Urinary bladder (tissue), 4 donors: Measurements from ENCODE around the gene NAP1L4. TPM values are rescaled to one million over a fixed set of nuclear protein-coding genes. Genes with fewer than 3 reads are reported as not detected.

Source experiments
- DNase-seq: peaks from one replicate; pipeline ENCODE4 v3.0.0-alpha.2; 2015; ENCODE audit errors: extremely low spot score
- H3K27ac ChIP-seq: one replicate; pipeline ENCODE4 v1.5.1; 2013; ENCODE audit warnings: low read depth, mild to moderate bottlenecking, moderate library complexity
- H3K36me3 ChIP-seq: one replicate; pipeline ENCODE4 v1.6.1; 2013; ENCODE audit warnings: mild to moderate bottlenecking, moderate library complexity; ENCODE audit not compliant: insufficient read depth
- H3K4me1 ChIP-seq: one replicate; pipeline ENCODE4 v1.6.1; 2013; ENCODE audit warnings: mild to moderate bottlenecking, moderate library complexity; ENCODE audit not compliant: insufficient read depth
- H3K4me3 ChIP-seq: one replicate; pipeline ENCODE4 v1.5.1; 2013; ENCODE audit warnings: low read depth, low read length
- WGBS: extraction: QIAGEN DNeasy Blood & Tissue Kit; methylation state at CpG from one replicate; pipeline ENCODE4 v1.1.7; 2013; 5-methylcytosine and 5-hydroxymethylcytosine counted together
- polyA plus RNA-seq: library from polyadenylated mRNA; stranded (reverse); fragments of 200-250 nt; gene quantifications from one replicate; pipeline ENCODE4 v1.2.3, GENCODE V29; 2013
- total RNA-seq: library from RNA; depleted of rRNA; stranded (reverse); fragments of >200 nt; gene quantifications from one replicate; pipeline ENCODE4 v1.2.3, GENCODE V29; 2014
- donor health status: healthy with polysubstance abuse.
- donor health status: healthy.

NAP1L4 gene
- total and polyA plus RNA-seq, 2 donors = 86.9 to 154 TPM

DNA sequence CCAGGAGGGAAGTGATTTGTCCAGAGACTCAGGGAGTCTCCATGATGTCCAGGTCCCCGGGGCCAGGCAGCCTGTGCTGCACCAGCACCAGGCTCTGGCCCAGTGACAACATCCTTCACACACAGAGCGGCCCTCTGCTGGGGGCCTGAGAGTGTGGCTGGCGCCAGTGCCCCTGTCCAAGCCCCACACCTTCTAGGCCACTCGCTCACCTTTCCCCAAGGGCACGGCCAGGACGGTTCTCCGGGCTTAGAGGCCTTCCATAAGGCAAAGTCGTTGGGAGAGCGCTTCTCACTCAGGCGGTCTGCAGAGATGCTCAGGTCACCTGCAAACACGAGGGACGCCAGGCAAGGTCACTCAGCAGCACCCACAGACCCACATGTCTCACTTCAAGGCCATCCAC is 27.9 kb upstream of the NAP1L4 start:
- H3K36me3 ChIP-seq = peaks cover 5% of the 10 kb centered on the region
- no peak overlapping the region for H3K4me3 ChIP-seq
- 96% methylated on average over 12 of the region's 12 CpGs for WGBS

DNA sequence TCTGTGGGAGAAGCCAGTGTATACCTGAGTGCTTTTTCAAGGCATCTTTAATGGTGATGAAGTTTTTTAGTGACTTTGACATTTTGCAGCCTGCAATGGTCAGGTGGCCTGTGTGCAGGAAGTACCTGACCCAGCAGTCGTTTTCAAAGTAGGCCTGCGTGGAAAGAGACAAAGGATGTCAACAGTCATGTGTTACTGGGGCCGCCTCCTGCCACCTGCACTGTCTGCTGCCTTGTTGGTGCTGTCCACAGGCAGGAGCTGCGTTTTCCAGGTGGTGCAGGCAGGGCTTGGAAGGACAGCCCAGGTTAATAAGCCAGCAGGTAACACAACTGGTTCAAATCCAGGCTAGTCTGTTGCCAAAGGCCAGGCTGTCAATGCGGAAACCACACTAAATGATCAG is 26.5 kb upstream of the NAP1L4 start:
- no peak for DNase-seq
- Histone ChIP-seq H3K36me3 (peaks cover 5% of the 10 kb centered on the region), H3K27ac (no peak overlapping the region), H3K4me1 (no peaks in the 10 kb centered on the region), H3K4me3 (no peak overlapping the region)
- 89% methylated on average over 5 of the region's 5 CpGs for WGBS

More for the DNA sequence above, 27.9 kb upstream of the NAP1L4 start:
- no peak overlapping the region for H3K27ac ChIP-seq
- H3K4me1 ChIP-seq = no peaks in the 10 kb centered on the region
- no peak for DNase-seq

DNA sequence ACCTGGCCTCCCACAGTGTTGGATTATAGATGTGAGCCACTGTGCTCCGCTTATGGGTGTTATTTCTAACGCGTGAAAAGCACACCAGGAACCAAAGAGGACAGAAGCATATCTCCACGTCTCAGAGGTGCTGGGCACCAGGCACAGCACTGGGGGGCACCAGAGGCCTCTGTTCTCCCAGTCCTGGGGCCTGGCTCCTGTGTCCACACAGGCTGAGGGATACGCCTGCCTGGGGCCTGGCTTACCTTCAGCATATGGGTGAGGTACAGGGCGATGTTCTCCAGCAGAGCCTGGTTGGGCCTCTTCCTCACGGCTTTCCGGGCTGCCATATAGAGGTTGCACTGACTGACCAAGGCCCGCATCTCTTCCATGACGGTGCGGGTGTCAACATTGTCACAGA is 24.7 kb upstream of the NAP1L4 start:
- H3K36me3 ChIP-seq = peaks cover 5% of the 10 kb centered on the region
- H3K4me1 ChIP-seq = no peaks in the 10 kb centered on the region
- H3K4me3 ChIP-seq = no peak overlapping the region
- no peak for DNase-seq
- H3K27ac ChIP-seq = no peak overlapping the region
- WGBS = 92% methylated on average over 11 of the region's 11 CpGs

DNA sequence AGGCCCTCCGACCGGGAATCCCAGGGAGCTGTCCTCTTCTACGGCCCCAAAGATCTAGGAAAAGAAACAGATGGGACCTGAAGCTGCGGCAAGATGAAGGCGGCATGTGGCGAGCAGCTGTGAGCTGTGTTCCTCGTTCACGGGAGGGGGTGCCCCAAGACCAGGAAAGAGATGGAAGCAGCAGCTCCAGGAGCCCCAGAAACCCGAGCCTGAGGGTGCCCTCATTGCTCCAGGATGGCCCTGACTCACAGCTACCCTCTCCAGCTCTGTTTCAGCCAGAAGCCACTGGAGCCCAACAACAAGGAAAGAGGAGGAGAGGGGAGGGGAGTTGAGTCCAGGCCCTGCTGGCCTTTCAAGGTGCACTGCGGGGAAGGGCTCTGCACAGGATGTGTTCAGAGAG is 23.7 kb upstream of the NAP1L4 start:
- Histone ChIP-seq H3K4me1 (no peaks in the 10 kb centered on the region), H3K27ac (no peak overlapping the region), H3K36me3 (peaks cover 5% of the 10 kb centered on the region), H3K4me3 (no peak overlapping the region)
- DNase-seq = no peak
- WGBS = 87% methylated on average over 10 of the region's 10 CpGs

DNA sequence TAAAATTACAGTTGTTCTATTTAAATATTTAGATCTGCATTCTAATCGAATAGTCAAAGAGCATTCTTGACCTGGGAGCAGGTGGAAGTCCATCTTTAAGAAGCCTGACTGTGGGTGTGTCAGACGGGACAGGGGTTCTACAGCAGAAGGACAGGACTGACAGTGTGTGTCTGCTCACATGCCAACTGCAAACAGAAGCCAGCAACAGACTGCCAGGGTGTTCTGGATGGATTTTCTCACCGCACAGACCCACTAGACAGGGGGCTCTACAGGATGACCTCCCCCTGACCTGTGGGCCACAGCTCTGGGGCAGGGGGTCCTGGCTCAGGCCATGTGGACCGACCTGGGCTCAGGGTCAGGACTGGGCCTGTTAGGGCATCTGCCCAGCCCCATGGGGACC is 22.8 kb upstream of the NAP1L4 start:
- no peak for DNase-seq
- WGBS = 73% methylated on average over 4 of the region's 4 CpGs
- no peak overlapping the region for H3K4me3 ChIP-seq
- H3K27ac ChIP-seq = no peak overlapping the region
- peaks cover 5% of the 10 kb centered on the region for H3K36me3 ChIP-seq
- H3K4me1 ChIP-seq = no peaks in the 10 kb centered on the region

DNA sequence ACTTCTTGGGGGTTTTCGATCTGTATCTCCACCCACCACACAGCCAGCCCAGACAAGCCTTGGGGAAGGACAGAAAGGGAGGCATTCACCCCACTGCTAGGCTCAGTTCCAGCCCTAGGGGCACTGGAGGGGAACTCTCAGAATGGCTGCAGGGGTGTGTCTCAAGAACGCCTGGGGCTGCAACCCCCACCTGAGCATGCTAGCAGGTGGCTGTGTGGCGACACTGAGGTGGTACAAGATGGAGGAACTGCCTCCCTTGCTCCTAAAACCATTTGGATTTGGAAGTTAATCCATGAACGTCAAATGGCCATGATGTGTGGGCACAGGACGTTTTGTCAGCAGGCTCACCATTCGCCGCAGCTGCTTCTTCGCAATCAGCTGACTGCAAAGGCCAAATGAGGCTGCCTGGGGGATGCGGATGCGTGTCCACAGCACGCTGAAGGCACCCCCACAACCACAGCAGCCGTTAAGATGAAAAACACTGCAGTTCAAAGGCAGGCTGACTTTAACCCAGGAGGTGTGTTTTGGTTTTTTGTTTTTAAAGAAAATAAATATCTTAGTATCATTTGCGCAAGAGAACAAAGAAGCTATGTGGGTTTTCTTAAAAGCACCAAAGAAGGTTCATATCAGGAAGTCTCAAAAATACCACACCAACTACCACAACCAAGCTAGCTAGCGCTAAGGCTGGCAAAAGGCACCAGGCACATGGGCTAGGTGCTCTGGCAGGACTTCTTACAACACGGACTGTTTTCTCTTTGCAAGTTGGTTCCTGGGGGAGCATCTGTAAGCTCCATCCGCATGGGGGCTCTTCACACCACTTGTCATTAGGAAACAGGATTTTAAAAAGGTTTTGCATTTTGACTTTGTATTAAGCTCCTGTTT is 22.2 kb upstream of the NAP1L4 start:
- Histone ChIP-seq H3K4me3 (no peak overlapping the region), H3K36me3 (peaks cover 5% of the 10 kb centered on the region), H3K4me1 (no peaks in the 10 kb centered on the region), H3K27ac (no peak overlapping the region)
- WGBS = 84% methylated on average over 16 of the region's 16 CpGs
- DNase-seq = no peak

DNA sequence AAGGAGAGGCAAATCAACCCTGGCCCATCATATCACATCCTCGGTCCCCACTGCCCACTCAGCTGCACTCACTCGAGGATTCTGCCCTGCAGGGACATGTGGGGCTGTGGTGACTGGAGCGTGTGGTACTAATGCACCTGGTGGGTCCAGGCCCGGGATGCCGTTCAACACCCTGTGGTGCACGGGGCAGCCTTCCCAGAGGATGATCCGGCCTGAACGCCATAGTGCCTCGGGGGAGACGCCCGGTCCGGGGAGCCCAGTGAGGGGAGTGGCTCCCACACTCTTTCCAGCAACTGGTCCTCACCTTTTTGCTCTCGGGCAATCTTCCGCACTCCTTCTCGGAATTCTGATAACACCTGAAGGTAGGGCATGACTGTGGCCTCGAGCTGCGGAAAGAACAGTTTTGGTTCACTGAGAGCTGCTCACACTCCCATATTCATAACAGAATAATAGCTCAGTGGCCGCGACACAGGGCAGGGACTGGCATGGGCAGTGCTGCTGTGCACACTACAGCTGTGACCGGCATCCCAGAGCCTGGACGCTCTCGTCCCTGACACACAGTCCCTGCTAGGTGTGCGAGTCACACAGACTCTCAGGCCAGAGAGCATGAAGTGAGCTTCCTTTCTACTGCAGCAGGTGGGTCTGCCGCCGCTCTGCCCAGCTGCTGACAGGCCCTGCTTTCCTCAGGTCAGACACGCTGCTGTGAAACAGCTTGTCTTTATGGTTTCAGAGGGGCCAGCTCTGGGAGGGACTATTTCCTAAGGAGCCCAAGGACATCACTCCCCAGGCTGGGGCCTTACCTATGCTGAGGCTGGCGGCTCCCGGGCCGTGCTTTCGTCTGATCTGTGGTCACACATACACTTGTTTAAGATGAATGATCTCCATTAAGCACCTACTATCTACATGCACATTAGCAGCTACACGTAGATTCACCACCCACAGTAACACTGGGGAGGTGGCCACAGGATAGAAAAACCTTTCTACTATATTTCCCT is 20.1 kb upstream of the NAP1L4 start:
- no peak for DNase-seq
- Histone ChIP-seq H3K4me1 (no peaks in the 10 kb centered on the region), H3K36me3 (peaks cover 4% of the 10 kb centered on the region), H3K27ac (no peak overlapping the region), H3K4me3 (no peak overlapping the region)
- 91% methylated on average over 31 of the region's 31 CpGs for WGBS

DNA sequence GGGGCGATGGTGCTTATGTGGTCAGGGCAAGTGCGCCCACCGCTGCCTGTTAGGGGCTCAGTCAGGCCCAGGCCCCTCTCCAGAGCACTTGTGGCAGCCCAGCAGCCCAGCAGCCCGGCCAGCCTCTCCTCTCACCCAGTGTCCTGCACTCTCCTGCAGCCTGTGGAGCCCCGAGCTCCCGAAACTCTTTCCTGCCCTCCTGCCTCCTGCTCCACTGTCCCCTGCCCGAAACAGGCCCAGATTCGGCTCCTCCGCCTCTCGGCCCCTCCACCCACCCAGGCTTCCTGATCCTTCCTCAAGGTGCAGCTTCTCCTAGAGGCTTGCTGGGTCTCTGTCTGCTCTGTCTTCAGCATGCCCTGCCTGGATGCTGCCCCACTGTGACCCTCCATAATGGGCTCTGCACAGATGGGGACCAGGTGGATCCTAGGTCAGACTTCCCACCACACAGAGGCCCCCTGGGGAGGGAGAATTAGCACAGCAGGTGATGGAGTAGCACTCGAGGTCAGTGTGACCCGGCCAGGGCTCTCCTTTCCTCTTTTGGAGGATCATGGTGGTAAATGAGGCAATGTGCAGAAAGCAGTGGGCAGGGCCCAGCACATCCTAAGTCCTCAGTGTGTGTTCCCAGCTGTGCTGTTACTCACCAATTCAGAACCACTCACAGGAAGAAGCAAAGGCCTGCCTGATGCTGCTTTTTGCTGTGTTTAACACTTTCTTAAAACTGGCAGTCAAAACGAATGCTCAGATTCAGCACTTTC is 18.6 kb upstream of the NAP1L4 start:
- no peaks in the 10 kb centered on the region for H3K36me3 ChIP-seq

DNA sequence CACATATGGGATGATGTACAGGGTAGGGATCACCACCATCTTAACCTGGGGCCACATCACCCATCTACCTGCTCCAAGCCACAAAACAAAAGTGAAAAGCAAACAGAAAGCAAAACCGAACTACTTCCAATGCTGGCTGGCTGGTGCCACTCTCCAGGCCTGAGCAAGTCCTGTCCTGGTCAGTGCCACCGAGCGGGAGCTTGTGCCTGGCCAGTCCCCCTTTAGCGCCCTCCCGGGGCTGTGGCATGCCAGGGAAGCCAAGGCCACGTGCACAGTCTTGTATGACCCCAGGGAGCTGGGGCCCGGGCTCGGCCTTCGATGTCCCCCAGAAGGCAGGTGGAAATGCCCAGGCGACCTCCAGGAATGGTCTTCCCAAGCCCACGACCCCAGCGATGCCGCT is 17.9 kb upstream of the NAP1L4 start:
- WGBS = 93% methylated on average over 13 of the region's 13 CpGs

More for the DNA sequence above, 18.6 kb upstream of the NAP1L4 start:
- WGBS = 90% methylated on average over 13 of the region's 13 CpGs
- DNase-seq = no peak
- Histone ChIP-seq H3K4me1 (no peaks in the 10 kb centered on the region), H3K4me3 (no peak overlapping the region), H3K27ac (no peak overlapping the region)

DNA sequence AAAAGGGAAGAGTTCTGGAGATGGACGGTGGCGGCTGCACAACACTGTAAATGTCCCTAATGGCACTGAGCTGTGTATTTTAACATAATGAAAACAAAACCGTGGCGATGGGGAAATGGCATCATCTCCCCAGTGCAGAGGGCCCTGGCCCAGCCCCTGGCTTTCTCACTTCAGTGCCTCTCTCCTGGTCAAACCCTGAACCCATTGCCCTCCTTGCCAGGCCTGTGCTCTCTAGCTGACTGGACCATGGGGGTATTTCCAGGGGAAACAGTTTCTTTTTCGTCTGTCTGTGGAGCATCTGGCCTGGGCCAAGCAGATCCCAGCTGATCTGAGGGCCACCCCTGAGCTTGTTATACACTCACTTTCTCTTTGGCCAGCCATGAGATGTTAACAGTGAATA is 17.4 kb upstream of the NAP1L4 start:
- 69% methylated on average over 5 of the region's 5 CpGs for WGBS
- Histone ChIP-seq H3K4me1 (no peaks in the 10 kb centered on the region), H3K27ac (no peak overlapping the region), H3K36me3 (no peaks in the 10 kb centered on the region), H3K4me3 (no peak overlapping the region)
- DNase-seq = no peak

More for the DNA sequence above, 17.9 kb upstream of the NAP1L4 start:
- Histone ChIP-seq H3K27ac (no peak overlapping the region), H3K36me3 (no peaks in the 10 kb centered on the region), H3K4me1 (no peaks in the 10 kb centered on the region), H3K4me3 (no peak overlapping the region)
- no peak for DNase-seq

DNA sequence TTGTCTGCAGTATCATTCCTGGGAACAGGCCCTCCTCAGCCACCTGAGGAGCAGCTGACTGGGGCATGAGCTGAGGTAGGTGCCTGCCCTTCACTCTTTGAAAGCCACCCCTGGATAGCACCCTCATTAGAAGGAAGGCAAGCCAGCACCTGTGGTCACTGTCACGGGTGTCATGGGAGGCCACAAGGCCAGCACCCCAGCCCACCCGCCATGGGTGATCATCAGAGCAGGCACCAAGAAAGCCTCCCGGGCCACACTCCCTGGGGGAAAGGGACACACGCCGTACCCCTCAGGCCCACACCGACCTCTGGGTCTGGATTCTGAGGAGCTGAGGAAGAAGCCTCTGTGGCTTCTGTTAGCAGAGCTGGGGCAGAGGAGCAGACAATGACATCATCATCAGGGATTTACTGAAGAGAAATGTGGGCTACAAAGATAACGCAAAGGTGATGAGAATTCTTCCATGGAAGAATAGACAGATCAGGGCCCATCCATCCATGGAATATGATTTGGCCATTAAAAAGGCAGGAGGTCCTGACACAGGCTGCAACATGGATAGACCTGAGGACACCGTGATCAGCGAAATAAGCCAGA is 16.7 kb upstream of the NAP1L4 start:
- DNase-seq = no peak
- Histone ChIP-seq H3K27ac (no peak overlapping the region), H3K4me3 (no peak overlapping the region), H3K36me3 (no peaks in the 10 kb centered on the region), H3K4me1 (no peaks in the 10 kb centered on the region)
- 88% methylated on average over 9 of the region's 9 CpGs for whole genome bisulfite sequencing

DNA sequence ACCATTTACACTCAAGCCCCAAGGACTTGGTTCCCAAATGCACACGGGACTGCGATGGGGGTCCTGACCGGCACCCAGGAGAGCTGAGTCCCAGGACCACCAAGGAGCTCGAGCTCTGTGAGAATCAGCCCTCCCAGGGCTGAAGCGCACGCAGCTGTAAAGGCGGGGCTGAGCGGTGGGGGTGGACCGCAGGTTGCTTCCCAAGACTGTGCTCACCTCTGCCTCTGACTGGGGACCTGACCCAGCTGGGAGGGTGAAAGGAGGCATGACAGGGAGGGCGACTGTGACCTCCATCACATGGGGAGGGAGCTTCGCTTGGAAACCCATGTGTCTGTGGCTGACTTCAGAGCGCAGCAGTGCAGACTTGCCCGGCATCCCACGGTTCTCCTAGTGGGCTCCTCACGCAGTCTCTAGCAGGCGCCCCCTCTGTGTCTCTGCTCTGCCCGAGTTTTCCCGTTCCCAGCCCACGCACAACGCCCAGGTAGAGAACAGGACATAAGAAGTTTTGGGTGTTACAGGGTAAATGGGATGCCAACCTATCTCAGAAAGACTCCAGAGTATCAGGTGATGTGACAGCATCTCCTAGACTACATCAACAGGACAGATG is 15.4 kb upstream of the NAP1L4 start:
- H3K36me3 ChIP-seq = no peaks in the 10 kb centered on the region
- no peaks in the 10 kb centered on the region for H3K4me1 ChIP-seq
- no peak overlapping the region for H3K4me3 ChIP-seq
- no peak for DNase-seq
- H3K27ac ChIP-seq = no peak overlapping the region
- 90% methylated on average over 20 of the region's 20 CpGs for WGBS
